H1 (cell line): Measurements from ENCODE around the gene POLE. TPM values are rescaled to one million over a fixed set of nuclear protein-coding genes. Genes with fewer than 3 reads are reported as not detected.

ENCODE experiments used
- BACH1 ChIP-seq: IDR thresholded peaks from 2 replicates; pipeline ENCODE4 v1.6.1; 2012; ENCODE audit warnings: low read length, improper control_type of control experiment
- BRCA1 ChIP-seq: IDR thresholded peaks from 2 replicates; pipeline ENCODE4 v1.6.1; 2012; ENCODE audit warnings: low read depth, low read length, improper control_type of control experiment
- CTCF ChIP-seq, 3 experiments: IDR thresholded peaks; 1 replicate in 2 of 3; 2 replicates in 1 of 3; pipeline versions ENCODE4 v1.5.1 to v1.6.1; 2011; ENCODE audit warnings: low read length in 3 of 3, mild to moderate bottlenecking in 3 of 3, inconsistent platforms in 2 of 3, low read depth in 1 of 3, moderate library complexity in 1 of 3; ENCODE audit not compliant: insufficient read depth in 1 of 3; ENCODE audit errors: control extremely low read depth in 1 of 3
- E2F6 ChIP-seq: IDR thresholded peaks from 2 replicates; pipeline ENCODE4 v1.6.1; 2012; ENCODE audit warnings: inconsistent platforms
- FOSL1 ChIP-seq: IDR thresholded peaks from 2 replicates; pipeline ENCODE4 v1.6.1; 2011; ENCODE audit warnings: mild to moderate bottlenecking, low read depth, low read length, moderate library complexity; ENCODE audit not compliant: insufficient read depth
- GTF2F1 ChIP-seq: IDR thresholded peaks from 2 replicates; pipeline ENCODE4 v1.6.1; 2012; ENCODE audit warnings: low read depth, low read length, improper control_type of control experiment, borderline replicate concordance
- JUN ChIP-seq: IDR thresholded peaks from 2 replicates; pipeline ENCODE4 v1.6.1; 2011; ENCODE audit warnings: low read depth, mild to moderate bottlenecking, improper control_type of control experiment, low read length
- RAD21 ChIP-seq, 2 experiments: IDR thresholded peaks in 1 of 2; conservative IDR thresholded peaks in 1 of 2; 2 replicates each; pipeline ENCODE4 v1.6.1; 2011; ENCODE audit warnings: low read depth in 2 of 2, low read length in 2 of 2, improper control_type of control experiment in 1 of 2, inconsistent platforms in 1 of 2, mild to moderate bottlenecking in 1 of 2, moderate library complexity in 1 of 2
- SAP30 ChIP-seq: fragments of 300-600 bp; sonication (generic); IDR thresholded peaks from 2 replicates; pipeline ENCODE4 v1.7.1; 2012; ENCODE audit warnings: low read length, moderate library complexity, mild to moderate bottlenecking, inconsistent platforms; ENCODE audit not compliant: insufficient read depth, insufficient replicate concordance
- USF2 ChIP-seq: IDR thresholded peaks from 2 replicates; pipeline ENCODE4 v1.6.1; 2011; ENCODE audit warnings: low read length, improper control_type of control experiment
- polyA plus RNA-seq, 7 experiments: library from polyadenylated mRNA; depleted of rRNA in 3 of 7; stranded (reverse) in 5 of 7; unstranded in 2 of 7; fragments of >200 nt in 5 of 7; fragments of 200-250 nt in 2 of 7; gene quantifications; 1 replicate in 5 of 7; 2 replicates in 1 of 7; 4 replicates in 1 of 7; pipeline versions ENCODE4 v1.2.1 to v1.2.3, GENCODE V29; 2011 to 2013; ENCODE audit warnings: missing spikeins in 2 of 7, mixed read lengths in 2 of 7
- total RNA-seq: library from RNA; stranded (reverse); fragmentation: NEBNext Ultra II Directional; extraction: Animal tissue kit (Norgen Biotek cat#: 25700); gene quantifications from 2 replicates; pipeline ENCODE4 v1.2.1, GENCODE V29; 2021

The POLE gene
- total and polyA plus RNA-seq, 2 of the 8 experiments (the other 6 are each of a cell fraction or from before 2014, with no cell fraction given), result 59.7 to 115 TPM

- no peak for TF ChIP-seq GTF2F1
- TF ChIP-seq CTCF (IDR thresholded peaks at IDR 0.05; ENCODE audit: control extremely low read depth in 1 of 3, insufficient read depth in 1 of 3, low read depth in 1 of 3, low read length in 3 of 3), result no peak
- TF ChIP-seq E2F6, result peak; percentile 67
- TF ChIP-seq BRCA1, result no peak
- no peak for TF ChIP-seq USF2
- no peak for TF ChIP-seq FOSL1
- TF ChIP-seq BACH1, result peak; percentile 96
- TF ChIP-seq RAD21 (IDR thresholded peaks at IDR 0.05 in 1 of 2, conservative IDR thresholded peaks at IDR 0.05 in 1 of 2; ENCODE audit: low read depth in 2 of 2, low read length in 2 of 2), result no peak
- peak; percentile 73 for TF ChIP-seq SAP30
- TF ChIP-seq JUN, result no peak
Observed at GRCh38 chr12:132710405-132711079, 23.4 kb upstream of the POLE start, which contains the start of gene PGAM5 (continued).
